Hypothalamus (tissue), 51 donors: Measurements from ENCODE around the gene IGSF11.

ENCODE experiments used
- DNase-seq, 51 donors: peaks; one replicate each; lab custom pipeline; 2025; lab: John Stamatoyannopoulos, UW

Gene IGSF11

DNA sequence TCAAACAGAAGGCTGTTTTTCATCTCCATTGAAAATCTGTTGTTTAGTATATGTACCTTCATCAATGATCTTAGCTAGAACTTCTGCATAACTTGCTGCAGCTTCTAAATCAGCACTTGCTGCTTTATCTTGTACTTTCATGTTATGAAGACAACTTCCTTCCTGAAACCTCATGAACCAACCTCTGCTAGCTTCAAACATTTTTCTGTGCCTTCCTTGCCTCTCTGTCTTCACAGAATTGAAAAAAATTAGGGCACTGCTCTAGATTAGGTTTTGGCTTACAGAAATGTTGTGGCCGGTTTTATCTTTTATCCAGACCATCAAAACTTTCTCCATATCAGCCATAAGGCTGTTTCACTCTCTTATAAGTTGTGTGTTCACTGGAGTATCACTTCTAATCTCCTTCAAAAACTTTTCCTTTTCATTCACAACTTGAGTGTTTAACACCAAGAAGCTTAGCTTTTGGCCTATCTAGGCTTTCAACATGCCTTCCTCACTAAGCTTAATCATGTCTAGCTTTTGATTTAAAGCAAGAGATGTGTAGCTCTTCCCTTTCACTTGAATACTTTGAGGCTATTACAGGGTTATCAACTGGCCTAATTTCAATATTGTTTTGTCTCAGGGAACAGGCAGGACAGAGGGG, 78.6 kb downstream of the IGSF11 start:
- DNase-seq: no peak

DNA sequence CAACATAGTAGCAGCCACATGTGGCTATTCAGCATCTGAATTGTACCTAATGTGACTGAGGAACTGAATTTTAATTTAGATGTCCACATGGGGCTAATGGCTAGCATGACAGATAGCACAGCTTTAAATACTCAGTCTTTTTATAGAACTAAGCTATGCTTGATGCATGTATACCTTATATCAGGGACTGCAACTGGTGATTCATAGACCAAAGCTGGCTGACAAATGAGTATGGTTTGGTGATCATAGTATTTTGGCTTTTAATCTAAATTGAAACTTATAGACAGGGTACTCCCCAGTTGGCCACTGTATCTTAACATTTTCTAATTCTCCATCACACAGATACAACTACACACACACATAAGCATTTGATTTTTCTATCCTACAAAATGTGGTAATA, 83.6 kb downstream of the IGSF11 start:
- DNase-seq: no peak

DNA sequence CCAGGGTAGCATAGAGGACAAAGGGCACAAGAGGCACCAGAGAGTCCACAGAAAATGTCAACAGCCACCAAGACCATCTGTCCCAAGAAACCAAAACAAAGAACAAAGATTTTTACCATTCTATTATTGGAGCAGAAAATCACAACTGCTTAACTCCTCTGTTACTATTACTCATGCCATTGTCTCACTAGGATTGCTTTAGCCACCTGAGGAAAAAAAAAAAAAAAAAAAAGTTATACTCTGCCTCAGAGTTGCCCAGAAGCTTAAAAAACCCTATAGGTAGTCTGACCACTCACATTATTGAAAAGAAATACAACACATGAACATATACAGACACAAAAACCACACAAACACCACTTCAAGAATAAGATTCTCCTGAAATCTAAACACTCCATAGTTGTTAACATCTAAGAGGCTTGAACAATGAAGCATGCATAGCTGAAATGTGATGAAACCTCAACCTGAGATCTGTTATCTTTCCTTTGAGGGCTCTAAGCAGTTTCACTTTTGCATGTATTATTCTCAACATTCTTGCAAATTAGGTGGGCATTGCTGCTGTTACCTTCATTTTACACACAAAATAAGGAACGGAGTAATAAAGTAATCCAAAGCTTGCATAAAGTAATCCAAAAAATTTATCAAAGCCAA, 85.4 kb downstream of the IGSF11 start:
- no peak for DNase-seq

DNA sequence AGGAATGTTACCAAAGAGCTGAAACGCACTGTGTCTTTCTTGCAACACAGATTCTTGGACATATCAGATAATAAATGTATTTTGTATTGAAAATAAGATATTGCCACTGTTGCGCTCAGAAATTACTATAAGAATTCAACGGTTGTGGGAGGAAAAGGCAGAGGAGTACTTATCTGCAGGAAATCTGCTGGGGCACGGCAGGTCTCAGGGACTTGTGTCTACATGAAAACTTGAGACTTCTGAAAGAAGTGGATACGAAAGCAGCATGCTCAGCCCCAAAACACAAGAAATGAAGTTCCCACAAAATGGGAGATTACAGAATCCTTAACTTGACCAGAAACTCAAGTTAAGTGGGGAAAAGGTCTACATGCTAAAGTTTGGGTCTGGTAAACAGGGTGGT, 86.5 kb downstream of the IGSF11 start:
- no peak for DNase-seq

DNA sequence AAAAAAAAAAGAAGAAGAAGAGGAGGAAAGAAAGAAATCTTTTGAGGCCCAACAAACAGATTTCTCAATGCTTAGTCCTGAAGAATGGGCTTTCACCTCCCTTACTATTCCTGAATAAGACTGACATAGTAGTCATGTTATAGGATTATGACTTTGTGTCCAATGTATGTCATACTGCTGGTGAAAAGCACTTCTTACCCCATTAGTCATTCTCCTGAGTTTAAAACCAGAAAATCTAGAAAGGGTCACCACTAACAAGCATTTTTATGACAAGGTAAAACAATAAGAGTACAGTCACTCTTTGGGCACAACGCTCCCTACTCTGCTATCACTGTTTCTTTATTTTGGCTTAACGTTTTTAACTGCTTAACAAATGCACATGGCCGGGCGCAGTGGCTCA, 88.2 kb downstream of the IGSF11 start:
- no peak for DNase-seq

DNA sequence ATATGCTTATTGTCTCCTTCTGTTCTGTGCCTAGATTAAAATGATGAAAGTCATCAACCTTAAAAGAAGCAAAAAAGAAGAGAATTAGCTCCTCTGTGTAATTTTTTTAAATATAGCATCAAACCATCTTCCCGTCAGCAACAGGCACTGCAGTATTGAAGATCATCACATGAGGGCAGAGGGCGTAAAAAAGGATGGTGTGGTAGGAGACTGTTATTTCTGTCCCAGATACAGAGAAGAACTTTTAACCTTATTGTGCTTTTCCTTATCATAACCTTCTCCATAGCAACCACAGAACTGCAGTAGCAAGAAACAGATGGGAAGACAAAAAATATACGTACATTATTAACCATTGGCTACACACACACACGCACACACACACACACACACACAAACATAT, 88.8 kb downstream of the IGSF11 start:
- DNase-seq: peak in 2 of 51 donors; percentile 9 to 43

DNA sequence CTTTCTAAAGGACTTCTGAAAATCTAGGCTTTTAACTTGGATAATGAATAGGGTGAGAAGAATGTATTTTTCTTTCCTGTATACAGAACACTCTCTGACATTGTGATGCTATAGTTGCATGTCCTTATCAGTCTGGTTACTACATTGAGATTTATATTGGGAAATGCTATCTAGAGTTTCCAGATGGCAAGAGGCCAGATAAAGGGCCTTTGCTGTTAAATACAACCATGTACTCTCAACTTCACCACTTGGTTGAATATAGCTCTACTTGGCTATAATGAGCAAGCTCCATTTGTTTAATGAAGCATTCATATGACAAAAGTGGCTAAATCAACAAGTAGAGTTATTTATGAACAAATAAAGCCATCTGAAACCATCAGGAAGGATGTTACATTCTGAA, 91.0 kb downstream of the IGSF11 start:
- no peak for DNase-seq

DNA sequence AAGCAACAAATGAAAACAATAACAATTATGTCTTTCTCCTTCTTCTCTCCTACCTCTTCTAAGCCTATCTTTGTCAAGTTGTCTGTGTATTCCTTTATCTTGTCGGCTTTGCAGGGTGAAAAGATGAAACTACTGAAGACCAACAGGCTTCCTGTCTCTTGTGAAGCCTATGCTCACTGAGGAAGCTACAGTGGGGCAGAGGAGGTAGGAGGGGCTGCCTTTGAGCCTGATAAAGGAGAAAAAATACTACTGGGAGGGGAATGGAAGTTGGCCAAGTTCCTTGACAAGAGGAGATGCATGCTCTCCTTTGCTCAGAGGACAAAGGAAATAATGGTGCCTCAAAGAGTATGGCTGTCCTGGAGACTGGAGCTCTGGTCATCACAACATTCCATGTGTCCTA, 92.0 kb downstream of the IGSF11 start:
- DNase-seq: no peak

DNA sequence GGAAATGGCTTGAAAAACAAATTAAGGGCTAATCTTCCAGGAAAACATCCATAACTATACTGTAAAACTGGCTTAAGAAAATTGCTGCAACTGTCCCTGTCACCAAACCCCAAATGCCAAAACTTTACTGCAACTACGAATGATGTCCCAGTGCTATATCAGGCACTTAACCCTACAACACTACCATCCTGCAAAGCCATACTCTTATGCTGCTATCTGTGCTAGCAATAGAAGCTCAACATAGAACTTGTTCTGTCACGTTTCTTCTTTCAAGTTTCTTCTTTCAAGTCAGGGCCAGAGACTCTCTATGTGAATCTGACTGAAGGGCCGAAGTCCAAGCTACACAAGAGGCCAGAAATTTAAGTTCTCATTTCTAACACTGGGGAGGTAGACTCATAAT, 92.5 kb downstream of the IGSF11 start:
- DNase-seq: no peak

DNA sequence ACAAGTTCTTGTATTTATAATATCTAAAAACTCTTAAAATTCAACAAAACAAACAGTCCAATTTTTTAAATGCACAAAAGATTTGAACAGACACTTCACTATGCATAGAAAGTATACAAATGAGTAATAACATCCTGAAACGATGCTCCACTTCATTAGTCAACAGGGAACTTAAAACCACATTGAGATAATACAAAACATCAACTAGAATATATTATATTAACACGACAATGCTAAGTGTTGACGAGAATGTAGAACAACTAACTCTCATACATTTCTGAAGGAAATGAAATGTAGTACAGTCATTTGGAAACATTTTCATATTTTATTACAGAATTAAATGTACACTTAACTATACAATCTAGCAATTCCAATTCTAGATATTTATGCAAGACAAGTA, 93.4 kb downstream of the IGSF11 start:
- DNase-seq: no peak

DNA sequence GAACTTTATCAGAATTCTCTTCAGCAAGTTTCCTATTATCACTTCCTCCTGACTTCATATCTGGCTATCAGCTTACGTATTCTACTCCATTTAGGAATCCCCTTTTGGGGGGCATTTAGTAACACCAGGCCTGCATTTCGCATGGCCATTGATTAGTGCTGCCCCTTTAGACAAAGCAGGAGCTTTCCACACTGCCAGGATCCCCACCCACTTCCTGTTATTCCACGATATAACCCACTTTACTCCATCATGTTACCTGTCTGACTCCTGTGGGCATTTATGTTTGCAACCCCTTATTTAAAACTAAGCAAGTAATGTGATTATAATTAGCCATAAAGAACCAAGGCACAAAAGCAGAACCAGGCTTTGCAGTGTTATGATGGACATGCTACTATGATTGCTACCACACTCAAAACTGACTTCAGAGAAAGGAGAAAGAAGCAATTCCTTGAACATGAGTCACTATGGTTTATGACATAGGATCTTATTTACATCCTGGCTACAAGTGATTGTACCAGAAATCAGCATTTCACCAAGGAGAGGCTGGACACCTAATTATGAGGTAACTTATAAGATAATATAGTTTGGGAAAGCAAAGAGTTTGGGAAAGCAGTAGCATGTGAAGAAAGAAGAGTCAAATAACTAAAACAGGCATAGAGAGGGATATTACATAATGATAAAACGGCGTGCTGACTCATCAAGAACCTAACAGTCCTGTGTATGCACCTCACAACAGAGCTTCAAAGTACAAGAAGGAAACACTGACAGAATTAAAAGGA, 96.3 kb downstream of the IGSF11 start:
- DNase-seq: no peak

DNA sequence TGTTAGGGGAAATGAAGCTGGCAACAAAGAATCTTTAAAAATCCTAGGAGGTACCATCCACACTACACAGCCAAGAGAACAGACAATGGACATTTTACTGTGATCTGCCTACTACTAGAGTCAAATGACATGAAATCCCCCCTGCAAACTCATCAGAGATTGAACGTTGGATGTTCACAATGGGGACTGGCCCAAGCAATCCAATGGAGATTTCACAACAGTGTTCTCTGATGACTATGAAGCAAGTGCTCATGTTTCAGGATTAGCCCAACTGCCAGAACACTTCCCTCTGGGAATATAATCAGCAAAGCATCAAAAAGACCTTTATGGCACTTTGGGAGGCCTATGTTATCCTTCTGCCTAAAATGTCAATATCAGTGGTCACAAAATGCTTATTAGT, 97.8 kb downstream of the IGSF11 start:
- no peak for DNase-seq

DNA sequence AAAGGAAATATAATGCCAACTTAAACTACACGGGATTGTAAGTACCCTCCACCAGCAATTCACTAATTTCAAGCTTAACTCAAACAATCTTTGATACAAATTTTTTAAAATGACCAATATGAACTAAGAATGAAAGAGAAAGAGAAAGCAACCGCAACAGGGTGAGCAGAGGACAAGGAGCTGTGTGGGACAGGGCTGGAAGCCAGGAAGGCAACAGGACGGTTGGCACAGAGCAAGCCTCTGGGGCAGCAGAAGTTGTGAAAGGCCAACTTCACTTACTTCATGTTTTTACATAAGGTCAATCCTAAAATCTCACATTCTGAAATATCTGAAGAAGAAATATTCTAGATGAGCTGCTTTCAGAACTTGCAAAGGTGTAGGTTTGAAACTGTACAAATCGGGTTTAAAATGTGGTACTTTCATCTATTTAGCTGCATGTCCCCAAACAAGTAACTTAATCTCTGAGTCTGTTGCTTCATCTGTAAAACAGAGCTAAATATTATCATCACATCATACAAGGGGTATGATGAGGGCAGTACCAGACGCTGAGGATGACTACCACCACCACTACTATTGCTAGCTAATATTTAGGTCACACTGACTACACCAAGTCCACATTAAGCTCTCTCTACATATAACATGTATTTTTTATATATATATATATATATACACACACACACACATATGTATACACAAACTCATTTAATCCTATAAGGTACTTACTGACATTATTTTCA, 101.7 kb downstream of the IGSF11 start:
- peak in 27 of 51 donors; percentile 2 to 58 (median 19) for DNase-seq

DNA sequence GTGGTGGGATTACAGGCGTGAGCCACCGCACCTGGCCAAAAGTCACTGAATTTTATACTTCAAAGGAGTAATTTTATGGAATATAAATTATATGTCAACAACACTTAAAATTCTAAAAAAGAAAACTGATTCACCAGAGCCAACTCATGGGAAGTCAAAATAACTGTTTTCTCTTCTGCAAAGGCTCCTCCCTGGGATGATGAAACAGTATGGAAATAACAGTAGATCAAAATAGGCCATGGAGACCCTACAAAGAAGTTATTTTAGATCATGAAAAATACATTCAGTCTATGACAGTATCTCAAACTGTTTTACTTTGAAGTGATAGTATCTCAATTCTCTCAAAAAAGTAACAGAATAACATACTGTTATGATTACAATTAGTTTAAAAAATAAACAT, 102.7 kb downstream of the IGSF11 start:
- no peak for DNase-seq

DNA sequence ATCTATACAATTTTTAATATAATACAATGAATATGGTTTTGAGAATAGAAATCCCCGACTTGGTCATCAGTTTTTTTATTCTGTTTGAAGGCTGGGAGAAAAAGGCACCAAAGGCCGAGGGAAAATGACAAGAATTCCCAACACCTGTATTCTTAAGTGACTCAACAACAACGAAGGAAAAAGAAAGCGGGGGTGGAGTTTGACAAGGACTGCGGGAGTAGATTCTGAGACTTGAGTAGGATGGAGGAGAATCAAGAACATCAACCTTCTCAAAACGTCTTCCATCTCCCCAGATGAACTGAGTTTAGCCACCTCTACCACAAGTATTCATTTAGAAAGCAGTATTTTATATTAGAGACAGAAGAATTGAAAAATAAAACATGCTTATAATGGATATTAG, 107.2 kb downstream of the IGSF11 start:
- no peak for DNase-seq

DNA sequence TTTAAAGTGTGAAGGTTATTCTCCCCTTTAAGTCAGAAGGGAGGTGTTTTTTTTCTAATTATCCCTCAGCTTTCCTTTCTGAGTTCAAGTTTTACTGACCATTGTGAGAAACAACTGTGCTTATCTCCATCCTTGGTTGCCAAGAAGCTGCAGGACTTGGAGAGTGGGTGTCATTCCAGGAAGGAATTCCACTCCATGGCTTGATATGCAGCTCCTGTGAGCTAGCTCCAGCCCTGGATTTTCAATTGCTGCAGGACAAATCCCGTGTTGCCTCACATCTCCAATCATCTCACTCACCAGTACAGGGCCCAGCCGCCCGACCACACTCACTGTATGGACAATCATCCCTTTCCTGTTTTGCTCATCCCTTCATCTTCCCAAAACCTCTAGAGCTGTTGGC, 122.5 kb downstream of the IGSF11 start:
- no peak for DNase-seq

DNA sequence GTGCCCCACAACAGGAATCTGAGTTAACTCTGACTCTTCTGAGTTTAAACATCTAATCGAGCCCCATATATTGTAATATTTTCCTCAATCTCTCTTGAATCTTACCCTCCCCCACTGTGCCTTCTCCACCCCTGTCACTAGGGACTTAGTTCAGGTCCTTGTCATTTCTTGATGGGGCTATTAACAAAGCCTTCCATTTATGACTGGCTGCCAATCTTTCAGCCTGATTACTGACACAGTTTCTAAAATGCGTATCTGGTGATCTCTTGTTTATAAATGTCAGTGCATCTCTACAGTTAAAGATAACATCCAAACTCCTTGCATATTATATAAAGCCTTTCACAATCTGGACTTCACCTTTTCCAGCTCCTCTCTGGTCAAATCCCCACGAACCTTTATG, 124.3 kb downstream of the IGSF11 start:
- no peak for DNase-seq

DNA sequence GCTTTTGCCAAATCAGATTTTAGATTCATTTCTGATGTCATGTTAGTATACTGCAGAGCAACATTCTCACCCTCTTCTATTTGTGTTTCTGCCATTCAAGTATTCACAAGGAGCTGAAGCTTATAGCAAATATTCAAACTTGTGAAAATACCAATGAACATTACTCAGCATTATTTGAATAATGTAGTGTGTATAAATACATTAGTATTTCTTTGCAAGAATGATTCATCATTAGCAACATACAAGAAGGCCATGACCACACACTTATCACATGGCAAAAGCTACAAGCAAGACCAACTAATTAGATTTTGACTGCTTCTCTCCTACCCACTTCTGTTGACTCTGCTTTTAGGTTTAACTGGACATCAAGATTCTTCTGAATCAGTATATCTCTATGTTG, 124.9 kb downstream of the IGSF11 start:
- DNase-seq: no peak

DNA sequence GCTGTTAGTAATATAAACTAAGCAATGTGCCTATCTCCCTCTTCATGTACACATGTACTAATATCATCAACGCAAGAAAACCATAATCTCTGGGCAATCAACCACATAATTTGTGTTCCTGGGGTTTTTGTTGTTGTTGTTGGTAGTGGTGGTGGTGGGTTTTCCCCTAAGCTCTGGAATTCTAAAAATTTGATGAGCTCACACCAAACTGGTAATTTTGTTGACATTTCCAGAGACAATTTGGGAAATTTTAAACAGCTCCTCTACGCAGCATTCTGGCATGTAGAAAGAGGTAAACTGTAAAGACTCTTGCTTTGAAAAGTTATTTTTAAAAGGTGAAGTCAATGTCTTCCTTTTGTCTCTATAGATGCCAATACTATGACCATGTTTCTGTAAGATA, 126.7 kb downstream of the IGSF11 start:
- DNase-seq: no peak

DNA sequence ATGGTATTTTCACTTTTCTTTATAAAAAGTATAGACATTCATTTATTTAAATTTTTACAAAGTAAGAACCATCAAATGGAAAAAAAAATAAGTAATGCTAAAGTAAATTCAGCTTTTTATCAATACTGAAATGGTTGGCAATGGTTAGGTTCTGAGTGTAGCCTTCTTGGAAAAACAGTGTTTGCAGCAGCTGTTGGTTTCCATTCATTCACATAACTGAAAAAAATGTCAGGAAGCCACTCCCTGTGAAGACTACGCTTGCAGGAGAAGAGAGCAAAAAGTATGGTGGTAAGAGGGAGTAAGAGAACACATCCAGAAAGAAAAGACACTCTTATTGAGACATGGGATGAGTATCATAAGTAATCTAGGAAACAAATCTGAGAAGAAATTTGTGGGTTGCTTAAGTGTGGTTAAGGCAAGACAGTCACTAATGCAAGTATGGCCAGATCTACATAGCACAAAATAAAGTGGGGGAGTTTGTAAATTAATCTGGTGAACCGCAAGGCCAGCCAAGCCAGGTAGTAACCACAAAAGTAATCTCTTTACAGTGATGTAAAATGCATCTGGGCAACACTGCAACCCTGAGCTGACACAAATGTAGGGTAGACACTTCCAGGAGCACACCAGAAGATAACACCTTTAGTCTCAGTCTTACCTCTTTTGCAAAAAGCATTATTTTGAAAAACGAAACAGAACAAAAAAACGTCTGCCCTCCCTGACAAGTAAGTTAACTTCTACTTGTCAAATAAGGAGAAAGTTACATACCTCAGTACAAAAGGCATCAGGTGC, 133.7 kb downstream of the IGSF11 start:
- DNase-seq: no peak

DNA sequence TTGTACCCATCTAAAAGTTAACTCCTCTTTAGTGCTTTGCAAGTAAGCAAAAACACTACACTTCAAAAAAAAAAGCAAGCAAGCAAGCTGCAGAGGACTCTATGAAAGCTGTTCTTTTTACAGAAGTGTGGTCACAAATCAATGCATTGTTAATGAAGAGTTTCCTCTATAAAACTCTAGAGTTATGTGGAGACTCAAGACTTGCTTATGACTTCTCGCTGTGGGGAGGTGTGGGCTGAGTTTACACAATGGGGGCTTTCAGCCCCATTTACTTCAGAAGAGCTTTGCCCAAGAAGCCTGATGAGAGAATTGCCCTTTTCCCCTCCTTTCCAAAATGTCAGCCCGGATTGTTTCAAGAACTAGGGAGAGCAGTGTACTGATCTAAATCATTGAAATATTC, 144.4 kb downstream of the IGSF11 start:
- no peak for DNase-seq
